Activated CD4-positive, alpha-beta T cell treated with anti-CD3 and anti-CD28 coated beads for 4 hours (primary cell): ENCODE measurements around the gene PRKG2.
"Not testable (repeated sequence)": the region's sequence is repeated elsewhere in the genome, so short reads cannot be mapped to it uniquely, and the experiment has no call there.

Source experiments
- DNase-seq, 2 donors: peaks; one replicate each; pipeline ENCODE4 v3.0.0-alpha.2; 2020

PRKG2 gene, protein sequence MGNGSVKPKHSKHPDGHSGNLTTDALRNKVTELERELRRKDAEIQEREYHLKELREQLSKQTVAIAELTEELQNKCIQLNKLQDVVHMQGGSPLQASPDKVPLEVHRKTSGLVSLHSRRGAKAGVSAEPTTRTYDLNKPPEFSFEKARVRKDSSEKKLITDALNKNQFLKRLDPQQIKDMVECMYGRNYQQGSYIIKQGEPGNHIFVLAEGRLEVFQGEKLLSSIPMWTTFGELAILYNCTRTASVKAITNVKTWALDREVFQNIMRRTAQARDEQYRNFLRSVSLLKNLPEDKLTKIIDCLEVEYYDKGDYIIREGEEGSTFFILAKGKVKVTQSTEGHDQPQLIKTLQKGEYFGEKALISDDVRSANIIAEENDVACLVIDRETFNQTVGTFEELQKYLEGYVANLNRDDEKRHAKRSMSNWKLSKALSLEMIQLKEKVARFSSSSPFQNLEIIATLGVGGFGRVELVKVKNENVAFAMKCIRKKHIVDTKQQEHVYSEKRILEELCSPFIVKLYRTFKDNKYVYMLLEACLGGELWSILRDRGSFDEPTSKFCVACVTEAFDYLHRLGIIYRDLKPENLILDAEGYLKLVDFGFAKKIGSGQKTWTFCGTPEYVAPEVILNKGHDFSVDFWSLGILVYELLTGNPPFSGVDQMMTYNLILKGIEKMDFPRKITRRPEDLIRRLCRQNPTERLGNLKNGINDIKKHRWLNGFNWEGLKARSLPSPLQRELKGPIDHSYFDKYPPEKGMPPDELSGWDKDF

DNA sequence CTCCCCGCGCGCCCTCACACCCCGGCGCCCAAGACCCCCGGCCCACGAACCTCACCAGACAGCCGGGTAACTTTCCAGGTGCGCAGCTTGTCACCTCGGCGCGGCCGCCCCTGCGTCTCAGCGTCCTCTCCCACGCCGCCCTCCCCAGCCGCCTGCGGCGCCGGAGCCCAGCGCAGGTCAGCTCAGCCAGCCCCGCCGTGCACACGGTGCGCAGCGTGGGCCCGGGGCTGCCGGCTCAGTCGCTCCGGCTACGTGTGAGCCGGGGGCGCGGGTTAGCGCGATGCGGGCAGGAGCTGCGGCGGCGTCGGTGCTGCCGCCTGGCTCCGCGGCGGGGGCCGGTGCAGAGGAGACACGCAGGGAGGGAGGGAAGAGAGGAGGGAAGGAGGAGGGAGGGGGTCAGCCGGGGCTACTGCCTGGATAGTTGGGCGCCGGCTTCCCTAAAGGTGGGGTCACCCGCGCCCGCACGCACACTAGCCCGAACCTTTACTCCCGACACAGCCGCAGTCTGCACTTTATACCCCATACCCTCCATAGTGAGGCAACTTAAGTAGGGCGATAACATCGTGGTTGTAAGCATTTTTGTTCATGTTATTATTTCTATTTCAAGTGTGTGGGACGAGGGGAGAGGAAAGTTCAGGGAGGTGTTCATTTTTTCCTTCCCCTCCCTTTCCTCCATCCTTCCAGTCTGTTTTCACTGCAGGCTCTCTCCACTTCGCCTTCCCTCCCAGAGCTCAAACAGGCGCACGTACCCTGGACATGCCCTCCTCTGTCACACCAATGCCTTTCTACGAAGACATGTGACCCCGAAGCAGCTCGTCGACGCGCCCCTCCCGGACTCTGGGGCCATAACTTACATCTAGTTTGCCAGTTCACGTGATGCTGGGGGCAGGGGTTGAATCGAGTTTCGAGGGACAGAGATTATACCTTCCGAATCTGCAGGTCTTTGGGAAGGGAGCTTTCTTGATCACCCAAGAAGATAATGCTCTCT is at the start of gene PRKG2:
Gene PRKG2 (minus strand): TSS at position 342 of the 988 bp plus-strand sequence. CDS start 10,175 bp downstream, outside the sequence.
- DNase-seq, result no peak

DNA sequence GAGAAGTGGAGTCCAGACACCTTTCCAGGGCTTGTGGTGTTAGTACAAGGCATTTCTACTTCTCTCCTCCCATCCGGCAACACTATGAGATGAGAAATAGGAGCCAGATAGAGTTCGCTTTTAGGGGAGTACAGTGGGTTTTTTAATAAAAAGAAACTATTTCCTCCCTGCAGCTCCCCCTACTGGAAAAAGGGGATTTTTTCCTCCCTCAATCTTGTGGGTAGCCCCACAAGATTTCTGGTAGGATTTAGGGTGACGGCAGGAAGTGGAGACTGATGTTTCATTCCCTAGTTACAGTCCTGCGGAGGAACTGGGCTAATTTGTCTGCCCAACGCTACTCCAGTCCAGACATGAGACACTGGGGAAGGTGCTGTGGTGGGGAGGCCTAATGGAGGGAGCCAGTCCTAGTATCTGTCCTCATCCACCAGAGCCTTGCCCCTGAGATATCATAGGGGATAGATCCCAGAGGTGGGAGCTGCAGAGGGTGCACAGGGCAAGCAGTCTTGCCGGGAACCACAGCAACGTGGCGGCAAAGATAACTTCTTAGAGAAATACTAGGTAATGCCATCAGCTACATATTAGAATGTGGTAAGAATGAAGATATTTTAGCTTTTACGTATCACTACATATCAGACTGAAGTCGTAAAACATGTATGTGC is 45.5 kb upstream of the PRKG2 start:
- DNase-seq, result no peak

DNA sequence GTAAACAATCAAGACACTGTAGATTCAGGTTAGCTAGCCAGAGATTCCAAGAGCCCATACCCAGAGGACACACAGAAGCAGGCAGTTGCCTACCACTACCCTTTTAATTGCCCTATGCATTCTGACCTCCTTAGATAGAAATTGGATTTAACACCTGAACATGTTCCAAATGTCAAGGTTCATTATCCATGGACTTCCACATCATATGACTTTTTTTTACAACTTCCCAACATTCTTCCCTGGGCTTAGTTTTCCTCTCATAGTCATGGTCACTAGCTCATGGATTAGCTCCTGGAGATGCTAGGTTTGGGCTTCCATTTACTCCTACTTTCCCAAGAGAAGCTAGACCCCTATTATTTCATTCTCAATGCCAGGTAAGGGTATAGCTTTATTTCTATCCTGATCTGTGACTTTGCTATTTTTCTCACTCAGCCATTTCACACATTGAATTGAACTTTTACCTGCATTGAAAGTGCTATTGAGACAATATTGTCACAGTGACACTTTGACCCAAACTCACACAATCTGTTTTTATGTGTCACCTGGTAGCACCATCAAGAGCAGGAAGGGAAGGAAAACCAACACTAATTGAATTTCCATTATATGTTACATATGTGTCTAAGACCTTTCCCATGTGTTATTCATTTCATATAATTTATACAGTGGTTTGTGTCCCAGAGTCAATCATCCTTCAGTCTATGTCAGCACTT is 44.0 kb upstream of the PRKG2 start:
- DNase-seq, result no peak

DNA sequence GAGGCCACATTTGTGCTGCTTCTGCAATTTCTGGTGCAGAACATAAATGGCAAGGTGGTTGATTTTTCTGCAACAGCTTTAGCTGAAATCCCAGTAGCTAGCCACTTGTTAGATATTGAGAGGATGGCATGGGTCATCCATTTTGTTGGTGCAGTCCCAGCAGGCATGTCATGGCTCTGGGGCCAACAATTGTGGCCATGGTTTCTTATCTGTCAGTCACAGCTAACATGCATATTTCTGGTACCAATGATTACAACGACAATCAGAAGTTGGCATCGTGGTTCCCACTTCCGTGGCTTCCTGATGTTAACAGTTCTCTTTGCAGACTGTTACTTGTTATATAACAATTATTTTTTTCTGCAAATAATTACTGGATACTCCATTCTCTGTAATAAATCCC is 42.8 kb upstream of the PRKG2 start:
- no peak for DNase-seq

DNA sequence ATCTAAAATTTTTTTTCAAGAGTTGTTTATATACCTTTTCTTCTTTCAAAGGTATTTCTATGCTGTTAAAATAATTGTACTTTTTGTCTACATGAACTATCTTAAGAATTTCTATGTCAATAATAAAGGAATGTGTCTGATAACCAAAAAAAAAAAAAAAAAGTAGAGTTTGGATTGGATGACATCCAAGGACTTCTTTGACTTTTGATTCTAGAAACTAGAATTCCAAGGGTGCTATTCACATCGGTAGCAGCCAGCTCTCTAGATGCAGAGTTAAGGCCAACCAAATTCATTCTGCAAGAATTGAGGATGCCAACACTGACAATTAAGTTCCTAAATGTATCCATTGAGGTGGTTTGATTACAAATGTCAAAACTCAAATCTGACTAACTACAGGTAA is 42.0 kb upstream of the PRKG2 start:
- DNase-seq, result no peak

DNA sequence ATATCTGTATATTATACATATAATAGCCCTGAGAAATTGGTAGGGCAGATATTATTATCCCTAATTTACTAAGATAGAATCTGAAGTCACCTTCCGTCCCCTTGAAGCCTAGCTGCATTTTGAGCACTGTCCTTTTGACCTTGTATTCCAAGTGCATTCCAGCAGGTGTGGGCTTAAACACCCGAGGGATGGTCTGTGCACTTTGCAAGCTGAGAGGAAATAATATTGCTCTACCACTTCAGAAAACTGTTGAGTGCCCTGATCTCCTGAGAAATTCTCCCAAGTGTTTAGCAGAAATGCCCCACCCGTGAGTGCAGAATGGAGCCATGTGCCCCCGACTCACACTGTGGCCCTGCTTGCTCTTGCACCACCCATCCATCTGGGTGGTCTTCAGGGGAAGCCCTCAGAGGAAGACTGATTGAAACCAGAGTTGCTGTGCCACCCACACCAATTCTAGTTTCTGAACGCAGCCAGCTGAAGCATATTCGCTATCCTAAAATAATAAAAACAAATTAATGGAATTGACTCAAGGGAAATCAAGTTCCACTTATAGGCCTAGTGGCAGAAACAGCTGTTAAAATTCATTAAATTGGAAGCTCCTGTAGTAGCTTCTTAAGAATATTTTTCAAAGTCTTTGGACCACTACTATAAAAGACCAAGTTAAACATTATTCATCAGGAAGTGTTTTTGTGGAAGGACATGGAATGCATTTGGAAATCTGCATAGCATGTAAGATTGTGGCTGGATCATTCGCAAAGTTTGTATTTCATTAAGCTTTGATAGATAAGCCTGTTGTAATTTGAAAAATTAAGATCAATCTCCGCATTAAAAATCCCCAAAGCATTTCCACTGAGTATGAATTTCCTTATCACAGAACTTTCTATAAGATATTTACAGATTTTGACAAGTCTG is 41.3 kb upstream of the PRKG2 start:
- no peak for DNase-seq

DNA sequence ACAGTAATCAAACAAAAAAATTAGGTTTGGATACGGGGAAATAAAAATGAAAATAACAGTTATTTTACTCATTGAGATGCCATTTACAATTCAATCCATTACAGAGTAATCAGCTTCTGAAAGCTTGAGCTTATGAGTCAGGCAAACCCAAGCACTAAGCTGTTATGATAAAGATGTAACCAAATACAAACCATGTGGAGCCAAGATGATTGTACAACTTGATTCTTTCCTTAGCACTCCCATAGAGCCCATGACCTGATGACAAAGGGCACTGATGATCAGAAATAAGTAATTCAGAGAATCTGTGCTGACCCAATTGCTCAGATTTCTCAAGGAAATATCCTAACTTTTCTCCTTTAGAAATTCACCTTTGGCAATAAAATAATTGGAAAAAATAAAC is 40.5 kb upstream of the PRKG2 start:
- DNase-seq, result no peak

DNA sequence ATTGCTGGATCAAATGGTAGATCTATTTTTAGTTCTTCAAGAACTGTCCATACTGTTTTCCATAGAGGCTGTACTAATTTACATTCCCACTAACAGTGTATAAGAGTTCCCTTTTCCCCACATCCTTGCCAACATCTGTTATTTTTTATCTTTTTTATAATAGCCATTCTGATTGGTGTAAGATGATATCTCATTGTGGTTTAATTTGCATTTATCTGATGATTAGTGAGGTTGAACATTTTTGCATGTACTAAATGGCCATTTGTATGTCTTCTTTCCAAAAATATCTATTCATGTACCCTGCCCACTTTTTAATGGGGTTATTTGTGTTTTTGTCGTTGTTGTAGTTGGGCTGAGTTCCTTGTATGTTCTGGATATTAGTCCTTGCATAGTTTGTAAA is 35.4 kb upstream of the PRKG2 start:
- no peak for DNase-seq

DNA sequence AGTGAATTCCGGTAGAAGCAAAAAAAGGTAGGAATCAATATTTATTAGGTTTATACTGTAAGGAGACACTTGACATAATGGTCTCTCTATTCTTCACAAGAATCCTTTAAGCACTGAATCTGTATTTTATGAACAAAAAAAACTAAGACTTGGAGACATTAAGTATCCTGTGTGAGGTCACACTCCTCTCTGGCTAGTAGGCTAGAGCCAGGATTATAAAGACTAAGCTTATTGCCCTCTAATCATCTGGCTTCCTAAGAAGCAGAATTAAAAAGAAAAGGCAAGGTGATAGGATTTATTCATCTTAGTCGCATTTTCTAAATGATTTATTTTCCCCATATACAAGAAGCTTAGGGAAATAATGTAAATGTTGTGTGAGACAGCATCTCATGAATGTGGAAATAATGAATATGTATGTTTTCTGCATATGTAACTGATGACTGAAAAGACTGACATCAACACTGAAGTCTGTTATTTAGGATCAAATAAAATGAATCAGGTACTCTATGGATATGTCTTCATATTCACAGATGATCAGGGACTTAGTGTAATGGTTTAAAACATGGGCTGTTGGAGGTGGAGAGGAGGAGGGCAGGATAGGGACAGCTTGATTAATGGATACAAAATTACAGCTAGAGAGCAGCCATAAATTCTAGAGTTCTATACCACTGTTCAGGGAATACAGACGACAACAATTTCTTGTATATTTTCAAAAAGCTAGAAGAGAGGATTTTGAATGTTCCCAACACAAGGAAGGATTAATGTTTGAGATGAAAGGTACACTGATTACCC is 30.4 kb upstream of the PRKG2 start:
- DNase-seq, result no peak

DNA sequence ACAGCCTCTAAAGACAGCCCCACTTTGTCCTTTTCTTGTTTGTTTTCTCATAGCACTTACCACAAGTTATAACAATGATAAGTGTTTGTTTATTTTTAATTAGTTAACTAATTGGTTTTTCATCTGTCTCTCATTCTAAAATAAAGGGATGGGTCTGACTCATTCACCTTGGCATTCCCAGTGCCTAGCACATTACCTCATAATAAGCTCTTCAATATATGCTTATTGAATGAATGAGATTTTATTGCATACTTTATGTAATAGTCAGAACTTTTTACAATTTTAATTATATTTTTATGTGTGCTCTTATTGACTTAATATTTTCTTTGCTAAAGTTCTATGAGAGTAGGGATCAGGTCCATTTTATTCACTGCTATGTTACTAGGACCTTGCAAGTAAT is 22.8 kb upstream of the PRKG2 start:
- no peak for DNase-seq

DNA sequence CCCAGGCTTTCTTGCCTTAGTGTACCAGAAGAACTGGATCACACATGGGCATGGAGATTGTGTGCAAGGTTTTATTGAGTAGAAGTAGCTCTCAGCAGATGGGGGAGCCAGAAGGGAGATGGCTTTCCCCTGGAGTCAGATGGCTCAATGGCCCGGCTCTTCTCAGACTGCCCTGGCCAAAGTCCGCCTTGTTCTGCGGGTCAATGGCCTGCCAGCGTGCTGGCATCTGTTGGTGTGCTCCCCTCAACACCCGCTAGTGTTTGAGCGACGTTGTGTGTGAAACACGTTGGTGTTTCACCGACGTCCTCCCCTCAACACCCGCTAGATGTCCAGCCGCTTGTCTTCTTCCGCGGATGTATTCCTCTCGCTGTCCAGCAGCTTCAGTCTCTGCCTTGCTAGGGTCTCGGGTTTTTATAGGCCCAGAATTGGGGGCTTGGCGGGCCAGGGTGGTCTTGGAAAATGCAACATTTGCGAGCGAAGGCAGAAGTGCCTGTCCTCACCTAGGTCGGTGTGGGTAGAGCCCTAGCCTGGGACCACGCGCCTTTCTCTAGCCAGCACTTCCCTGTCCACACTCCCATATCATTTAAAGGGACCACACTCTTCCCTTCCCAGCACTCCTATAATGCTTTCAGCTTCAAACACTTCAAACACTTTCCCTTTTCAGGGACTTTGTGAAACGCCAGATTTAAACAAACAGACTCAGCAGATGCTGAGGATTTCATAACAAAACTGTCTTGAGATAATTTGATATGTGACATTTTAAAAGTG is 21.1 kb upstream of the PRKG2 start:
- DNase-seq, result no peak

DNA sequence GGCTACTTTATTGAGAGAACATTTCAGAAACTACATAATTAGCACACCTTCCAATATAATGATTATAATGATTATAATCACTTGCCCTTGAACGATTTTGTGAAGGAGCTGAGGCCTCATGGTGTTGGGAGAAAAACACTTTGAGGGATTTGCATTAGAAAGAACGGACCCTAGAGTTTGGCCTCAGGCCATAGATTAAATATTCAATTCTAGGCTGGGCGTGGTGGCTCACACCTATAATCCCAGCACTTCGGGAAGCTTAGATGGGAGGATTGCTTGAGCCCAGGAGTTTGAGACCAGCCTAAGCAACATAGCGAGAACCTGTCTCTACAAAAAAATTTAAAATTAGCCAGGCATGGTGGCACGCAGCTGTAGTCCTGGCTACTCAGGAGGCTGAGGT is 12.9 kb upstream of the PRKG2 start:
- no peak for DNase-seq

DNA sequence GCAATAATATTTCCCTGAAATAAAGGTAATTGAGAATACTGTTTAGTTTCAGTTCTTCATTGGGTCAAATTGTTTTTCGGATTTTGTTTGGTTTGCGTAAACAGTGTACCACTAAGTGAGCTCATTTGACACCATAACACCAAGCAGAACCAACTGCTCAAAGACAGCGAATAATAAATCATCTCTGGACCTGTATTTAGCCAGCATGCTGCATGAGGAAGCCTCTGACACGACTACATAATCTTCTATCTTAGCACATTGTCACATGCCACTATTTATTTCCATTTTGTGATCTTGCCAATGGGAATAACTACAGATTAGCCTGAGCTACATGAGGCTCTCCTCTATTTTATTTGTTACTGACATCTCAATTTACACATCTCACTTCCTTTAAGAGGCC is 12.1 kb upstream of the PRKG2 start:
- DNase-seq, result no peak

DNA sequence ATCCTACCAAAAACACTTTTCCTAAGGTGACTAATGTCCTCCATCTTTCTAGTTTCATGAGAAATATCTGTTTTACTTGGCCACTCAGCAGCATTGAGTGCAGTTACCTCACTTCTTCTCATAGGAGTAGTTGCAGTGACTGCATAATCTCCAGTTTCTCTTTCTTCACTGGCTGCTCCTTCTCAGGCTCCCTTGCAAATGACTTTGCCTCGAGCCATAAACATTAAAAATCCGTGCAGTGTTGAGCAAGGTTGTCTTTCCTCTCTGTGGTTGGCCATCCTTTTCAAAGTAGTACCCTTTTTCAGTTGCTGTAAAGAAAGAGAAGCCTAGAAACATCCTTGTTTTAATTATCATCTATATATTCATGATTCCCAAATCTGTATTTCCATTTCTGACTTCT is 10.2 kb upstream of the PRKG2 start:
- no peak for DNase-seq

DNA sequence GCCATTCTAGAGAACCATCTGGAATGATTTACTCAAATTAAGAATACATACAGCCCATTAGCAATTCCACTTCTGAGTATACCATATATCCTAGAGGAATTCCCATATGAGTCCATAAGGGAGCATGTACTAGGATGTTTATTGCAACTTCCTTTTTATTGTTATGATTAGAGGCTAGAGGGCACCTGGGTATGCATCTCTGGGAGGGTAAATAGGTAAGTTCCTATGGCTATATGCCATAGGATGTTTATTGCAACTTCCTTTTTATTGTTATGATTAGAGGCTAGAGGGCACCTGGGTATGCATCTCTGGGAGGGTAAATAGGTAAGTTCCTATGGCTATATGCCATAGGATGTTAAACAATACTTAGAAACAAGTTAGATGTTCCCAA is 7.1 kb upstream of the PRKG2 start:
- DNase-seq, result not testable (repeated sequence)

DNA sequence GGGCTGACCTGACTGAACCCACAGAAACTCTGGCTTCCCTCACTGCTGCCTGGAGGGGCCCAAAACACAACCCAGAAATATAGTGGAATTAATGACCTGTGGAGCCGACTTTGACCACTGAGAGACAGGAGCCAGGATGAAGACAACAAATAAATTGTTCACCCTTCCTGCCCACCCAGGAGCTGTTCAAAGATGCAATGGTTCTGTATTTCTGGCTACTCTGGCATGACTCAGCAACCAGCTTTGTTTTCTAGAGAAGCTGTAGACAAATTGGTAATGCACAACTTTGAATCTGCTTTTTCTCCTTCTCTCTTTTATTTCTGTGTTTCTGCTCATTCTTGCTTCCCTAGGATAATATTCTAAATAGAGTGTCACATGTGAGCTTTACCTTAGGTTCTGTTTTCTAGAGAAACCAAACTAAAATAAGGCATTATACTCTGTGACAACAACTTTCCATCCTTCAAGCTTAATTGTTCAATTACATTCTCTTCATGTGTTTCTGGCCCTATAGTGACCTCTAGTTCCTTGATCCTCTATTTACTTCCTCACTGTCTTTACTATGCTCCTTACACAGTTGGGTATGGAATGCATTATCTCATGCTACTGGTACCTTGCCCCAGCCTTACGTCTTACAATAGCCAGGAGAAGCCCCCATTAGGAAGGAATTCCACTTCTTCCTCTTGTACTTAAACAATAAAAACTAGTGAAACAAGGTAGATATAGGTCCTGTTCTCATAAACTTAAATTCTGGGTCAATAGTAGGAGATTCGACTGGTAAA is 6.5 kb upstream of the PRKG2 start:
- no peak for DNase-seq

DNA sequence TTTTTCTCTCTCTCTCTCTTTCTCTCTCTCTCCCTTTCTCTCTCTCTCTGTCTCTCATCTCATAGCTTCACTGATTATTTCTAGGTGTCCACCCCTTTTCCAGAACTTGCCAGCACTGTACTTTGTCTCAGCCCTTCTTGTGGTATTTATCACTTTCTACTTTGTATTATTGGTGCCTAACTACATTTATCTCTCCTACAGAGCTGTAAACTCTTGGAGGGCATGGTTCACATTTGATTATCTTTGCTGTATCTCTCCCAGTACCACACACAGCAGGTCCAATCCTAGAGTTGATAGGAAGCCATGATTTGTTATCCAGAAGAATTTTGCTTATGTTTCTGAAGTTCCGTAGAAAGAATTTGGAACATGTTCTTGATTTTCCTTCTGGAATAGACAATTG is 5.2 kb upstream of the PRKG2 start:
- DNase-seq, result no peak

DNA sequence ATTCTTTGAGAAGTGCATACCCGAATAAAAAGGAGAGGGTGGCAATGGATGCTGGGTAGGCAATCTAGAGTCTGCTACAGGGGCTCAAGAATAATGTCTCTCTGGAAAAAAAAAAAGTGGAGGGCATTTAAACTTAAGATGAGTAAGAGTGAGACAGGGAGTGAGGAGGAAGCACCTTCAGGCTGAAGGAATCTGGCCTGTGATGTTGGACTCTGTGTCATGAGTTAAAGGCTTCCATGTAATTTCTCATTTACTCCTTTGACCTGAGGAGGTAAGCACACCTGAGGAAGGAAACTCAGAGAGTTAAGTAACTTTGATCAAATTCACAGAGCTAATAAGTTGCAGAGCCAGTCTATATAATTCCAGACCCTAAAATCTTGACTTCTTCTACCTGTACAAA is 3.2 kb upstream of the PRKG2 start:
- DNase-seq, result no peak
